ENCODE measurements around the gene DOC2A.
A peak's percentile ranks its signal among the peaks of the same experiment; 100 is the strongest.

The DOC2A gene

DNA sequence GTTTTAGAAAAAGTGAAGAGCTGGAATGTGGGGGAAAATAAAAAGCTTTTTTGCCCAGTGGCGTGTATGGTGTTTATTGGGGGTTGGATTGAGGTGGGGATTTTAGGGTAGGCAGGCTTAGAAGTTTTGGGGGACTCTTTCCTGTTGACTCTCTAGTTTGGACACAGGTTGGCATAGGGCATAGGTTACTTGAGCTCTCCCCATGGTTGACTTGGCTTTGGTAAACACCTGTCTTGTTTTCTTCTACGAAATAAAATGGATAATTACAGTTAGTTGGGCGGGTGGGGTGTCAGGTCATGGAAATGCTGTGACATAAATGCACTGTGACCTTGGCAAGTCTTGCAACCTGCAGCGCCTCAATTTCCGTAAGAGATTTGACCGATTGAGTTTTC, 37.8 kb downstream of the DOC2A start:
- POLR2A ChIA-PET: interaction anchor here (0.6 to 5.4 kb wide), 32 partner anchors 10 to 677 kb away, joined by 3 to 58 read pairs (median 5); partner anchors contain the start of genes ASPHD1, HIRIP3, INO80E and KCTD13
- Histone ChIP-seq H3K4me1 (ENCODE audit: control insufficient read depth, insufficient read depth, low read length) (peaks cover 8% of the 10 kb centered on the region), H3K36me3 (ENCODE audit: control insufficient read depth in 2 of 2, insufficient read depth in 1 of 2, low read length in 2 of 2) (peaks cover 0 to 57% of the 10 kb centered on the region in 2 experiments; a peak in 2 of 3 replicates), H3K9me3 (ENCODE audit: control insufficient read depth, insufficient read depth, low read depth, low read length) (no peaks in the 10 kb centered on the region), H3K27ac (ENCODE audit: extremely low read depth, low read depth, low read length) (no peak overlapping the region; the same call in 1 of the 2 replicates), H3K4me3 (ENCODE audit: low read depth, low read length) (no peak overlapping the region)
- CTCF ChIA-PET: interaction anchor here (0.6 to 3.2 kb wide), 12 partner anchors 10 to 162 kb away, joined by 3 to 13 read pairs (median 4); partner anchors contain the start of genes KCTD13, PAGR1 and TMEM219
- TF ChIP-seq YY2 (tag by site-specific recombination; IDR thresholded peaks at IDR 0.05) (peak; percentile 61), MYNN (tag by site-specific recombination; IDR thresholded peaks at IDR 0.05; ENCODE audit: borderline replicate concordance) (no peak), ZNF660 (tag by site-specific recombination; IDR thresholded peaks at IDR 0.05) (peak; percentile 47; the same call in 1 of the 2 replicates), KLF7 (tag by site-specific recombination; IDR thresholded peaks at IDR 0.05; ENCODE audit: borderline replicate concordance) (0 out of 2 replicates have a peak, but pooled peaks have one; percentile 58), ZNF792 (tag by site-specific recombination; IDR thresholded peaks at IDR 0.05) (0 out of 2 replicates have a peak, but pooled peaks have one; percentile 39), OSR2 (tag by site-specific recombination; IDR thresholded peaks at IDR 0.05) (no peak), ZNF391 (tag by site-specific recombination; IDR thresholded peaks at IDR 0.05; ENCODE audit: borderline replicate concordance, low read depth) (peak; percentile 68; the same call in 1 of the 2 replicates), ZNF302 (tag by site-specific recombination; IDR thresholded peaks at IDR 0.05; ENCODE audit: low read depth) (peak; percentile 20; the same call in 1 of the 2 replicates), ZNF24 (tag by site-specific recombination; IDR thresholded peaks at IDR 0.05) (0 out of 2 replicates have a peak, but pooled peaks have one; percentile 52), REPIN1 (tag by site-specific recombination; IDR thresholded peaks at IDR 0.05; ENCODE audit: low read depth) (0 out of 2 replicates have a peak, but pooled peaks have one; percentile 29), ZNF2 (tag by site-specific recombination; IDR thresholded peaks at IDR 0.05) (0 out of 2 replicates have a peak, but pooled peaks have one; percentile 84), ZNF501 (tag by site-specific recombination; IDR thresholded peaks at IDR 0.05) (peak; percentile 69), ZNF571 (tag by site-specific recombination; IDR thresholded peaks at IDR 0.05) (no peak), ZNF580 (tag by site-specific recombination; IDR thresholded peaks at IDR 0.05) (peak; percentile 81; the same call in 1 of the 2 replicates), ZNF174 (tag by site-specific recombination; IDR thresholded peaks at IDR 0.05) (no peak), ZNF184 (tag by site-specific recombination; IDR thresholded peaks at IDR 0.05) (peak; percentile 24; the same call in 1 of the 2 replicates), ZFP3 (tag by site-specific recombination; IDR thresholded peaks at IDR 0.05; ENCODE audit: low read depth) (no peak), ZNF324 (tag by site-specific recombination; IDR thresholded peaks at IDR 0.05) (0 out of 2 replicates have a peak, but pooled peaks have one; percentile 71), ZNF26 (tag by site-specific recombination; IDR thresholded peaks at IDR 0.05) (0 out of 2 replicates have a peak, but pooled peaks have one; percentile 36), ZNF354C (tag by site-specific recombination; IDR thresholded peaks at IDR 0.05; ENCODE audit: borderline replicate concordance, low read depth) (0 out of 2 replicates have a peak, but pooled peaks have one; percentile 15)
- TF ChIP-seq, protein P1, sequence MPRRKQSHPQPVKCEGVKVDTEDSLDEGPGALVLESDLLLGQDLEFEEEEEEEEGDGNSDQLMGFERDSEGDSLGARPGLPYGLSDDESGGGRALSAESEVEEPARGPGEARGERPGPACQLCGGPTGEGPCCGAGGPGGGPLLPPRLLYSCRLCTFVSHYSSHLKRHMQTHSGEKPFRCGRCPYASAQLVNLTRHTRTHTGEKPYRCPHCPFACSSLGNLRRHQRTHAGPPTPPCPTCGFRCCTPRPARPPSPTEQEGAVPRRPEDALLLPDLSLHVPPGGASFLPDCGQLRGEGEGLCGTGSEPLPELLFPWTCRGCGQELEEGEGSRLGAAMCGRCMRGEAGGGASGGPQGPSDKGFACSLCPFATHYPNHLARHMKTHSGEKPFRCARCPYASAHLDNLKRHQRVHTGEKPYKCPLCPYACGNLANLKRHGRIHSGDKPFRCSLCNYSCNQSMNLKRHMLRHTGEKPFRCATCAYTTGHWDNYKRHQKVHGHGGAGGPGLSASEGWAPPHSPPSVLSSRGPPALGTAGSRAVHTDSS (tag by site-specific recombination; IDR thresholded peaks at IDR 0.05): peak; percentile 22; the same call in 1 of the 2 replicates
- TF ChIP-seq, protein P2, sequence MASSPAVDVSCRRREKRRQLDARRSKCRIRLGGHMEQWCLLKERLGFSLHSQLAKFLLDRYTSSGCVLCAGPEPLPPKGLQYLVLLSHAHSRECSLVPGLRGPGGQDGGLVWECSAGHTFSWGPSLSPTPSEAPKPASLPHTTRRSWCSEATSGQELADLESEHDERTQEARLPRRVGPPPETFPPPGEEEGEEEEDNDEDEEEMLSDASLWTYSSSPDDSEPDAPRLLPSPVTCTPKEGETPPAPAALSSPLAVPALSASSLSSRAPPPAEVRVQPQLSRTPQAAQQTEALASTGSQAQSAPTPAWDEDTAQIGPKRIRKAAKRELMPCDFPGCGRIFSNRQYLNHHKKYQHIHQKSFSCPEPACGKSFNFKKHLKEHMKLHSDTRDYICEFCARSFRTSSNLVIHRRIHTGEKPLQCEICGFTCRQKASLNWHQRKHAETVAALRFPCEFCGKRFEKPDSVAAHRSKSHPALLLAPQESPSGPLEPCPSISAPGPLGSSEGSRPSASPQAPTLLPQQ (tag by site-specific recombination; IDR thresholded peaks at IDR 0.05): 0 out of 2 replicates have a peak, but pooled peaks have one; percentile 88
- TF ChIP-seq, protein P3, sequence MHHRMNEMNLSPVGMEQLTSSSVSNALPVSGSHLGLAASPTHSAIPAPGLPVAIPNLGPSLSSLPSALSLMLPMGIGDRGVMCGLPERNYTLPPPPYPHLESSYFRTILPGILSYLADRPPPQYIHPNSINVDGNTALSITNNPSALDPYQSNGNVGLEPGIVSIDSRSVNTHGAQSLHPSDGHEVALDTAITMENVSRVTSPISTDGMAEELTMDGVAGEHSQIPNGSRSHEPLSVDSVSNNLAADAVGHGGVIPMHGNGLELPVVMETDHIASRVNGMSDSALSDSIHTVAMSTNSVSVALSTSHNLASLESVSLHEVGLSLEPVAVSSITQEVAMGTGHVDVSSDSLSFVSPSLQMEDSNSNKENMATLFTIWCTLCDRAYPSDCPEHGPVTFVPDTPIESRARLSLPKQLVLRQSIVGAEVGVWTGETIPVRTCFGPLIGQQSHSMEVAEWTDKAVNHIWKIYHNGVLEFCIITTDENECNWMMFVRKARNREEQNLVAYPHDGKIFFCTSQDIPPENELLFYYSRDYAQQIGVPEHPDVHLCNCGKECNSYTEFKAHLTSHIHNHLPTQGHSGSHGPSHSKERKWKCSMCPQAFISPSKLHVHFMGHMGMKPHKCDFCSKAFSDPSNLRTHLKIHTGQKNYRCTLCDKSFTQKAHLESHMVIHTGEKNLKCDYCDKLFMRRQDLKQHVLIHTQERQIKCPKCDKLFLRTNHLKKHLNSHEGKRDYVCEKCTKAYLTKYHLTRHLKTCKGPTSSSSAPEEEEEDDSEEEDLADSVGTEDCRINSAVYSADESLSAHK (tag by site-specific recombination; IDR thresholded peaks at IDR 0.05): peak; percentile 55; the same call in 1 of the 2 replicates
- TF ChIP-seq, protein P4, sequence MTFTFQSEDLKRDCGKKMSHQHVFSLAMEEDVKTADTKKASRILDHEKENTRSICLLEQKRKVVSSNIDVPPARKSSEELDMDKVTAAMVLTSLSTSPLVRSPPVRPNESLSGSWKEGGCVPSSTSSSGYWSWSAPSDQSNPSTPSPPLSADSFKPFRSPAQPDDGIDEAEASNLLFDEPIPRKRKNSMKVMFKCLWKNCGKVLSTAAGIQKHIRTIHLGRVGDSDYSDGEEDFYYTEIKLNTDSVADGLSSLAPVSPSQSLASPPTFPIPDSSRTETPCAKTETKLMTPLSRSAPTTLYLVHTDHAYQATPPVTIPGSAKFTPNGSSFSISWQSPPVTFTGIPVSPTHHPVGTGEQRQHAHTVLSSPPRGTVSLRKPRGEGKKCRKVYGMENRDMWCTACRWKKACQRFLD (tag by site-specific recombination; IDR thresholded peaks at IDR 0.05): no peak
- TF ChIP-seq, protein P5, sequence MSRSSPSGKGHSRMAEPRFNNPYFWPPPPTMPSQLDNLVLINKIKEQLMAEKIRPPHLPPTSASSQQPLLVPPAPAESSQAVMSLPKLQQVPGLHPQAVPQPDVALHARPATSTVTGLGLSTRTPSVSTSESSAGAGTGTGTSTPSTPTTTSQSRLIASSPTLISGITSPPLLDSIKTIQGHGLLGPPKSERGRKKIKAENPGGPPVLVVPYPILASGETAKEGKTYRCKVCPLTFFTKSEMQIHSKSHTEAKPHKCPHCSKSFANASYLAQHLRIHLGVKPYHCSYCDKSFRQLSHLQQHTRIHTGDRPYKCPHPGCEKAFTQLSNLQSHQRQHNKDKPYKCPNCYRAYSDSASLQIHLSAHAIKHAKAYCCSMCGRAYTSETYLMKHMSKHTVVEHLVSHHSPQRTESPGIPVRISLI (tag by site-specific recombination; IDR thresholded peaks at IDR 0.05): no peak
